GM23338 (cell line): ENCODE results near the gene ANKRD44. TPM values are rescaled to one million over a fixed set of nuclear protein-coding genes. Genes with fewer than 3 reads are reported as not detected.

ENCODE experiments used
- ATAC-seq: fragments of 200-7000 bp; cut with Tn5 transposase; 3 replicates; pipeline ENCODE4 v1.9.1; 2020
- DNase-seq: peaks from one replicate; pipeline ENCODE4 v3.0.0-alpha.2; 2015; ENCODE audit warnings: low spot score
- H2AFZ ChIP-seq: fragments of 200-600 bp; sonication (generic); 2 replicates; pipeline ENCODE4 v1.8.0; 2016; ENCODE audit warnings: antibody characterized with exemption, mild to moderate bottlenecking, moderate library complexity
- H3F3A ChIP-seq: fragments of 200-600 bp; sonication (generic); replicated peaks from 2 replicates; pipeline ENCODE4 v1.8.0; 2017; ENCODE audit warnings: antibody characterized with exemption, mixed run types, low read depth
- H3K27ac ChIP-seq: fragments of 200-600 bp; sonication (generic); 2 replicates; pipeline ENCODE4 v1.6.1; 2016; ENCODE audit warnings: low read depth
- H3K27me3 ChIP-seq: fragments of 200-600 bp; sonication (generic); 2 replicates; pipeline ENCODE4 v1.8.0; 2016; ENCODE audit warnings: mild to moderate bottlenecking, mixed run types, moderate library complexity; ENCODE audit not compliant: insufficient read depth
- H3K36me3 ChIP-seq: fragments of 200-600 bp; sonication (generic); 2 replicates; pipeline ENCODE4 v1.8.0; 2016; ENCODE audit warnings: mild to moderate bottlenecking; ENCODE audit not compliant: insufficient read depth
- H3K4me1 ChIP-seq: fragments of 200-600 bp; sonication (generic); 2 replicates; pipeline ENCODE4 v1.8.0; 2016; ENCODE audit warnings: mild to moderate bottlenecking, moderate library complexity; ENCODE audit not compliant: insufficient read depth
- H3K4me2 ChIP-seq: fragments of 200-600 bp; sonication (generic); 2 replicates; pipeline ENCODE4 v1.7.1; 2017; ENCODE audit warnings: mixed run types
- H3K4me3 ChIP-seq: fragments of 200-600 bp; sonication (generic); 2 replicates; pipeline ENCODE4 v1.6.1; 2016; ENCODE audit warnings: mixed run types
- H3K79me2 ChIP-seq: fragments of 200-600 bp; sonication (generic); replicated peaks from 2 replicates; pipeline ENCODE4 v1.8.0; 2017; ENCODE audit warnings: mild to moderate bottlenecking; ENCODE audit not compliant: insufficient read depth
- H3K9me2 ChIP-seq: fragments of 200-600 bp; sonication (generic); 2 replicates; pipeline ENCODE4 v1.8.0; 2017; ENCODE audit not compliant: insufficient read depth
- H4K20me1 ChIP-seq: fragments of 200-600 bp; sonication (generic); replicated peaks from 2 replicates; pipeline ENCODE4 v1.8.0; 2017; ENCODE audit warnings: mild to moderate bottlenecking; ENCODE audit not compliant: insufficient read depth
- H3K27ac Mint-ChIP-seq: 2 replicates; pipeline ENCODE4 v1.8.0; 2020; ENCODE audit warnings: inconsistent platforms, mild to moderate bottlenecking, moderate library complexity, mixed read lengths
- H3K27me3 Mint-ChIP-seq: 3 replicates; pipeline ENCODE4 v1.8.0; 2022; ENCODE audit warnings: low read depth, mild to moderate bottlenecking, moderate library complexity, mixed read lengths, inconsistent platforms; ENCODE audit not compliant: insufficient read depth, poor library complexity
- H3K36me3 Mint-ChIP-seq: 3 replicates; pipeline ENCODE4 v1.8.0; 2021; ENCODE audit warnings: low read depth, mild to moderate bottlenecking, inconsistent platforms, moderate library complexity, mixed read lengths
- H3K4me1 Mint-ChIP-seq: 3 replicates; pipeline ENCODE4 v1.8.0; 2020; ENCODE audit warnings: mild to moderate bottlenecking, inconsistent platforms, mixed read lengths
- H3K4me3 Mint-ChIP-seq: 3 replicates; pipeline ENCODE4 v1.8.0; 2021; ENCODE audit warnings: moderate library complexity, mild to moderate bottlenecking, inconsistent platforms, mixed read lengths
- H3K9me3 Mint-ChIP-seq: 3 replicates; pipeline ENCODE4 v1.8.0; 2020; ENCODE audit warnings: moderate library complexity, mild to moderate bottlenecking, inconsistent platforms, mixed read lengths
- CREB1 ChIP-seq: fragments of 250-450 bp; sonication (Bioruptor Pico); IDR thresholded peaks from 2 replicates; pipeline ENCODE4 v1.5.0; 2020; ENCODE audit warnings: low read depth, mild to moderate bottlenecking, moderate library complexity
- CTCF ChIP-seq, 2 experiments: fragments of 200-600 bp in 1 of 2; sonication (generic) in 1 of 2; conservative IDR thresholded peaks; 2 replicates each; pipeline versions ENCODE4 v1.5.1 to v1.6.1; 2016 to 2017; ENCODE audit warnings: antibody characterized with exemption in 2 of 2, low read depth in 2 of 2, mild to moderate bottlenecking in 2 of 2, moderate library complexity in 1 of 2
- ETS1 ChIP-seq: IDR thresholded peaks from 2 replicates; pipeline ENCODE4 v1.6.1; 2016; ENCODE audit warnings: antibody characterized with exemption
- EZH2 ChIP-seq: fragments of 200-600 bp; sonication (generic); IDR thresholded peaks from one replicate; pipeline ENCODE4 v1.8.0; 2017; ENCODE audit warnings: antibody characterized with exemption, mild to moderate bottlenecking, low read depth; ENCODE audit not compliant: unreplicated experiment
- EZH2phosphoT487 ChIP-seq: fragments of 200-600 bp; sonication (generic); IDR thresholded peaks from one replicate; pipeline ENCODE4 v1.8.1; 2018; ENCODE audit warnings: antibody characterized with exemption; ENCODE audit not compliant: unreplicated experiment
- JUNB ChIP-seq: IDR thresholded peaks from one replicate; pipeline ENCODE4 v1.6.1; 2016; ENCODE audit warnings: antibody characterized with exemption; ENCODE audit not compliant: unreplicated experiment
- POLR2AphosphoS5 ChIP-seq: IDR thresholded peaks from 2 replicates; pipeline ENCODE4 v1.6.1; 2016; ENCODE audit warnings: antibody characterized with exemption, low read depth
- STAT1 ChIP-seq: IDR thresholded peaks from one replicate; pipeline ENCODE4 v1.6.1; 2016; ENCODE audit warnings: antibody characterized with exemption; ENCODE audit not compliant: unreplicated experiment
- polyA plus RNA-seq: library from polyadenylated mRNA; unstranded; fragments of >200 nt; fragmentation: Nextera tagmentation; extraction: Ambion mirVana; gene quantifications from 2 replicates; pipeline ENCODE4 v1.2.1, GENCODE V29; 2016
- total RNA-seq: library from RNA; depleted of rRNA; stranded (reverse); fragments of >200 nt; shearing (Covaris generic); gene quantifications from 2 replicates; pipeline ENCODE4 v1.2.3, GENCODE V29; 2014
- TF ChIP-seq, protein P1 (sequence below): fragments of 250-450 bp; sonication (Bioruptor Pico); IDR thresholded peaks from 2 replicates; pipeline ENCODE4 v1.5.0; 2020; ENCODE audit warnings: mild to moderate bottlenecking, moderate library complexity

ANKRD44 gene
- total and polyA plus RNA-seq, 2 experiments from 2014 or later: 0.44 to 0.56 TPM

DNA sequence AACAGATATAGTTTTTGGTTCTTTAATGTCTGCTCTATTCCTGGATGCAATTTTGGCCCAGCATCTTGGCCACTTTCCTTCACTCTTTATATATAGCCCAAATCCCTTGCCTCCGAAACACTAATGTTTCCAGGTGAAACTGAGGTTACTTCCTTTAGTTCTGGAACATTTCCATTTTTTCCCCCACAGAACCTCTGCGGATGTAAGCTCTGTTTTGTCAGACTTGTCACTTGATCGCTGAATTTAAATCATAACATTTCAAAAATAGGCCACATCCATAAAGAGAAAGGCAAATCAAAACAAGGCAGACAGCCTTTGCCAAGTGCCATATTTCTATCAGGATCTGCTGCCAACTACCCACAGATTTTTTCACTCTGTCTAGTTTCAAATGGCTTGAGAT, 115.1 kb downstream of the ANKRD44 start:
- Mint-ChIP-seq H3K27me3 (no peaks in the 10 kb centered on the region), H3K9me3 (no peaks in the 10 kb centered on the region), H3K4me1 (peaks cover 5% of the 10 kb centered on the region), H3K27ac (no peak overlapping the region), H3K36me3 (no peaks in the 10 kb centered on the region), H3K4me3 (no peak overlapping the region)
- Histone ChIP-seq H3K79me2 (no peaks in the 10 kb centered on the region), H2AFZ (no peak overlapping the region), H3K9me2 (no peaks in the 10 kb centered on the region), H3K27me3 (no peaks in the 10 kb centered on the region), H3F3A (no peaks in the 10 kb centered on the region), H3K4me2 (no peak overlapping the region), H3K4me3 (no peak overlapping the region), H3K4me1 (no peaks in the 10 kb centered on the region), H3K36me3 (no peaks in the 10 kb centered on the region), H4K20me1 (no peaks in the 10 kb centered on the region), H3K27ac (no peak overlapping the region)
- ATAC-seq: no peak
- DNase-seq: no peak
- TF ChIP-seq, protein P1, sequence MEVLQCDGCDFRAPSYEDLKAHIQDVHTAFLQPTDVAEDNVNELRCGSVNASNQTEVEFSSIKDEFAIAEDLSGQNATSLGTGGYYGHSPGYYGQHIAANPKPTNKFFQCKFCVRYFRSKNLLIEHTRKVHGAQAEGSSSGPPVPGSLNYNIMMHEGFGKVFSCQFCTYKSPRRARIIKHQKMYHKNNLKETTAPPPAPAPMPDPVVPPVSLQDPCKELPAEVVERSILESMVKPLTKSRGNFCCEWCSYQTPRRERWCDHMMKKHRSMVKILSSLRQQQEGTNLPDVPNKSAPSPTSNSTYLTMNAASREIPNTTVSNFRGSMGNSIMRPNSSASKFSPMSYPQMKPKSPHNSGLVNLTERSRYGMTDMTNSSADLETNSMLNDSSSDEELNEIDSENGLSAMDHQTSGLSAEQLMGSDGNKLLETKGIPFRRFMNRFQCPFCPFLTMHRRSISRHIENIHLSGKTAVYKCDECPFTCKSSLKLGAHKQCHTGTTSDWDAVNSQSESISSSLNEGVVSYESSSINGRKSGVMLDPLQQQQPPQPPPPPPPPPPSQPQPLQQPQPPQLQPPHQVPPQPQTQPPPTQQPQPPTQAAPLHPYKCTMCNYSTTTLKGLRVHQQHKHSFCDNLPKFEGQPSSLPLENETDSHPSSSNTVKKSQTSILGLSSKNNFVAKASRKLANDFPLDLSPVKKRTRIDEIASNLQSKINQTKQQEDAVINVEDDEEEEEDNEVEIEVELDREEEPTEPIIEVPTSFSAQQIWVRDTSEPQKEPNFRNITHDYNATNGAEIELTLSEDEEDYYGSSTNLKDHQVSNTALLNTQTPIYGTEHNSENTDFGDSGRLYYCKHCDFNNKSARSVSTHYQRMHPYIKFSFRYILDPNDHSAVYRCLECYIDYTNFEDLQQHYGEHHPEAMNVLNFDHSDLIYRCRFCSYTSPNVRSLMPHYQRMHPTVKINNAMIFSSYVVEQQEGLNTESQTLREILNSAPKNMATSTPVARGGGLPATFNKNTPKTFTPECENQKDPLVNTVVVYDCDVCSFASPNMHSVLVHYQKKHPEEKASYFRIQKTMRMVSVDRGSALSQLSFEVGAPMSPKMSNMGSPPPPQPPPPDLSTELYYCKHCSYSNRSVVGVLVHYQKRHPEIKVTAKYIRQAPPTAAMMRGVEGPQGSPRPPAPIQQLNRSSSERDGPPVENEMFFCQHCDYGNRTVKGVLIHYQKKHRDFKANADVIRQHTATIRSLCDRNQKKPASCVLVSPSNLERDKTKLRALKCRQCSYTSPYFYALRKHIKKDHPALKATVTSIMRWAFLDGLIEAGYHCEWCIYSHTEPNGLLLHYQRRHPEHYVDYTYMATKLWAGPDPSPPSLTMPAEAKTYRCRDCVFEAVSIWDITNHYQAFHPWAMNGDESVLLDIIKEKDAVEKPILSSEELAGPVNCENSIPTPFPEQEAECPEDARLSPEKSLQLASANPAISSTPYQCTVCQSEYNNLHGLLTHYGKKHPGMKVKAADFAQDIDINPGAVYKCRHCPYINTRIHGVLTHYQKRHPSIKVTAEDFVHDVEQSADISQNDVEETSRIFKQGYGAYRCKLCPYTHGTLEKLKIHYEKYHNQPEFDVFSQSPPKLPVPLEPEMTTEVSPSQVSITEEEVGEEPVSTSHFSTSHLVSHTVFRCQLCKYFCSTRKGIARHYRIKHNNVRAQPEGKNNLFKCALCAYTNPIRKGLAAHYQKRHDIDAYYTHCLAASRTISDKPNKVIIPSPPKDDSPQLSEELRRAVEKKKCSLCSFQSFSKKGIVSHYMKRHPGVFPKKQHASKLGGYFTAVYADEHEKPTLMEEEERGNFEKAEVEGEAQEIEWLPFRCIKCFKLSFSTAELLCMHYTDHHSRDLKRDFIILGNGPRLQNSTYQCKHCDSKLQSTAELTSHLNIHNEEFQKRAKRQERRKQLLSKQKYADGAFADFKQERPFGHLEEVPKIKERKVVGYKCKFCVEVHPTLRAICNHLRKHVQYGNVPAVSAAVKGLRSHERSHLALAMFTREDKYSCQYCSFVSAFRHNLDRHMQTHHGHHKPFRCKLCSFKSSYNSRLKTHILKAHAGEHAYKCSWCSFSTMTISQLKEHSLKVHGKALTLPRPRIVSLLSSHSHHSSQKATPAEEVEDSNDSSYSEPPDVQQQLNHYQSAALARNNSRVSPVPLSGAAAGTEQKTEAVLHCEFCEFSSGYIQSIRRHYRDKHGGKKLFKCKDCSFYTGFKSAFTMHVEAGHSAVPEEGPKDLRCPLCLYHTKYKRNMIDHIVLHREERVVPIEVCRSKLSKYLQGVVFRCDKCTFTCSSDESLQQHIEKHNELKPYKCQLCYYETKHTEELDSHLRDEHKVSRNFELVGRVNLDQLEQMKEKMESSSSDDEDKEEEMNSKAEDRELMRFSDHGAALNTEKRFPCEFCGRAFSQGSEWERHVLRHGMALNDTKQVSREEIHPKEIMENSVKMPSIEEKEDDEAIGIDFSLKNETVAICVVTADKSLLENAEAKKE (CRISPR knock-in tag): no peak
- TF ChIP-seq EZH2phosphoT487: no peak
- TF ChIP-seq CTCF (conservative IDR thresholded peaks at IDR 0.05; ENCODE audit: low read depth in 2 of 2): no peak
- TF ChIP-seq STAT1: no peak

- no peaks in the 10 kb centered on the region for H3K9me3 Mint-ChIP-seq
- no peaks in the 10 kb centered on the region for H3K27me3 Mint-ChIP-seq
- no peak for ATAC-seq
- H3K4me2 ChIP-seq: no peak overlapping the region
- H3K79me2 ChIP-seq: no peaks in the 10 kb centered on the region
- H3K4me1 ChIP-seq: no peaks in the 10 kb centered on the region
- no peaks in the 10 kb centered on the region for H3K36me3 Mint-ChIP-seq
- H3K27me3 ChIP-seq: no peaks in the 10 kb centered on the region
- H4K20me1 ChIP-seq: no peaks in the 10 kb centered on the region
- H2AFZ ChIP-seq: no peak overlapping the region
- no peak overlapping the region for H3K4me3 Mint-ChIP-seq
- no peak for DNase-seq
- H3K4me1 Mint-ChIP-seq: peaks cover 5% of the 10 kb centered on the region; the same call in 1 of the 3 replicates
- H3K27ac Mint-ChIP-seq: no peak overlapping the region
- H3K27ac ChIP-seq: no peak overlapping the region
- H3K9me2 ChIP-seq: no peaks in the 10 kb centered on the region
- no peak overlapping the region for H3K4me3 ChIP-seq
- H3K36me3 ChIP-seq: no peaks in the 10 kb centered on the region
- H3F3A ChIP-seq: no peaks in the 10 kb centered on the region
- no peak for TF ChIP-seq JUNB
- no peak for TF ChIP-seq CTCF (conservative IDR thresholded peaks at IDR 0.05; ENCODE audit: low read depth in 2 of 2)
- no peak for TF ChIP-seq CREB1
- no peak for TF ChIP-seq EZH2
- no peak for TF ChIP-seq ETS1
- TF ChIP-seq STAT1: no peak
- TF ChIP-seq POLR2AphosphoS5: no peak
Measured at GRCh38 chr2:197191940-197192322, 118.6 kb downstream of the ANKRD44 start.
